PFSK-1 (cell line): ENCODE data around the gene DCBLD2.

Source experiments
- FOXP2 ChIP-seq: optimal IDR thresholded peaks from 2 replicates; pipeline ENCODE3; 2011; ENCODE audit warnings: borderline replicate concordance, control low read depth, inconsistent platforms; ENCODE audit not compliant: insufficient read depth; ENCODE audit errors: extremely low read length, extremely low read depth
- POLR2AphosphoS5 ChIP-seq: IDR thresholded peaks from 2 replicates; pipeline ENCODE4 v1.6.1; 2012; ENCODE audit warnings: low read depth, mild to moderate bottlenecking, control low read depth, low read length, moderate library complexity
- REST ChIP-seq, 2 experiments: IDR thresholded peaks; 2 replicates each; pipeline versions ENCODE4 v1.6.1 to v1.8.0; 2011 to 2012; ENCODE audit warnings: low read depth in 2 of 2, low read length in 2 of 2, control low read depth in 1 of 2, inconsistent platforms in 1 of 2, mild to moderate bottlenecking in 1 of 2, moderate library complexity in 1 of 2; ENCODE audit not compliant: insufficient read depth in 1 of 2
- SIN3A ChIP-seq: IDR thresholded peaks from 2 replicates; pipeline ENCODE4 v1.6.1; 2012; ENCODE audit warnings: mild to moderate bottlenecking, low read length, moderate library complexity, borderline replicate concordance; ENCODE audit not compliant: insufficient read depth
- TAF1 ChIP-seq: IDR thresholded peaks from 2 replicates; pipeline ENCODE4 v1.6.1; 2012; ENCODE audit warnings: low read length, control low read depth, borderline replicate concordance; ENCODE audit not compliant: insufficient read depth

GRCh38 chr3:98821063-98821462 lies 80.4 kb downstream of the DCBLD2 start:
- TF ChIP-seq REST (IDR thresholded peaks at IDR 0.05; ENCODE audit: insufficient read depth in 1 of 2, low read depth in 2 of 2, low read length in 2 of 2) (no peak), TAF1 (no peak), POLR2AphosphoS5 (no peak), SIN3A (no peak), FOXP2 (no peak)
